LNCAP (cell line): ENCODE data around the gene ZNF516.

ENCODE experiments used
- TF ChIP-seq, protein P1 (sequence below): fragments of 450-650 bp; IDR thresholded peaks from 2 replicates; pipeline ENCODE4 v1.5.1; 2017; ENCODE audit warnings: mild to moderate bottlenecking

Gene ZNF516

GRCh38 chr18:76428396-76429261 lies 66.4 kb downstream of the ZNF516 start:
- TF ChIP-seq, protein P1, sequence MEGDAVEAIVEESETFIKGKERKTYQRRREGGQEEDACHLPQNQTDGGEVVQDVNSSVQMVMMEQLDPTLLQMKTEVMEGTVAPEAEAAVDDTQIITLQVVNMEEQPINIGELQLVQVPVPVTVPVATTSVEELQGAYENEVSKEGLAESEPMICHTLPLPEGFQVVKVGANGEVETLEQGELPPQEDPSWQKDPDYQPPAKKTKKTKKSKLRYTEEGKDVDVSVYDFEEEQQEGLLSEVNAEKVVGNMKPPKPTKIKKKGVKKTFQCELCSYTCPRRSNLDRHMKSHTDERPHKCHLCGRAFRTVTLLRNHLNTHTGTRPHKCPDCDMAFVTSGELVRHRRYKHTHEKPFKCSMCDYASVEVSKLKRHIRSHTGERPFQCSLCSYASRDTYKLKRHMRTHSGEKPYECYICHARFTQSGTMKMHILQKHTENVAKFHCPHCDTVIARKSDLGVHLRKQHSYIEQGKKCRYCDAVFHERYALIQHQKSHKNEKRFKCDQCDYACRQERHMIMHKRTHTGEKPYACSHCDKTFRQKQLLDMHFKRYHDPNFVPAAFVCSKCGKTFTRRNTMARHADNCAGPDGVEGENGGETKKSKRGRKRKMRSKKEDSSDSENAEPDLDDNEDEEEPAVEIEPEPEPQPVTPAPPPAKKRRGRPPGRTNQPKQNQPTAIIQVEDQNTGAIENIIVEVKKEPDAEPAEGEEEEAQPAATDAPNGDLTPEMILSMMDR: no peak

- TF ChIP-seq, protein P1: peak; percentile 89
Observed at GRCh38 chr18:76426737-76427305, 68.2 kb downstream of the ZNF516 start.

DNA sequence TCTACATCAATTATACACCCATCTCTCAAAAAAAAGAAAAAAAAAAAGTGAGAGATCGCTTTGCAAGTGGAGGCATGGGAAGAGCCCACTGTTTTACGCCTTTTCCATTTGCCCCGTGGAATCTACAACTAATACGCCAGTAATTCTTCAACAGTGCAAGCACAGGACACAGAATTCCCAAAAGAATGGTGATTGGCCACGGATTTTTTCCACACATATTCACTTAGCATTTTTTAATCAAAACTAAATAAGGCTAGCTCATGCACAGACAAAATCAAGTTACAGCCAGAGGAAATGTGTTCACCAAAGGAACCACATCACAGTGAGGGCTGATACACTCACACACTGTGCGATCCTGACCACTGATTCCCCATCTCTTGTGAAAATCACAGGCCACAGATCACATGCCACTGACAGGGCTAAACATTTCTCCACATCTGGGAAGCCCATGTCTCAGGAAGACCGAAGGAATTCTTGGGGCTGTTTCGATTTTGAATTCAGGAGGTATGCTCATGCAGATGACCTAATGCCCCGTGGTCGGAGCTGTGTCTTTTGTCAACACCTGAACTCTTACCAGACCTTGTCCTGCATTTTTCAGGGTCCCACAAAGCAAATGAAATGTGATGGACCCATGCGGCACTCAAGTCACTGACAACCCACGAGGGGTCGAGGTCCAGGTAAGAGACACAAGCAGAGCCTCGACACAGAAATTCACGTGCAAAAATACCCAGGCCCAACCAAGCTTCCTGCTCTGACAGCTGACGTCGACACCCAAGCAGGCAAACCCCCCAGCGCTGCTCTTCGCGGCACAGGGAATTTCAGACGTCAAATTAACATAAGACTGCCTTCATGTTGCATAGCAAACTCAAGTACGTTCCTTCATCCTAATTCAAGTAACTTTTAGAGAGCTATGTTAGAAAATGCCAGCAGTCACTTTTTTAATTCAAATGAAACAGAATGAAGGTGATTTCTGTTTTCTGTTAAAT lies 69.6 kb downstream of the ZNF516 start:
- TF ChIP-seq, protein P1: no peak

- TF ChIP-seq, protein P1: no peak
Observed at GRCh38 chr18:76422838-76423237, 72.2 kb downstream of the ZNF516 start.

DNA sequence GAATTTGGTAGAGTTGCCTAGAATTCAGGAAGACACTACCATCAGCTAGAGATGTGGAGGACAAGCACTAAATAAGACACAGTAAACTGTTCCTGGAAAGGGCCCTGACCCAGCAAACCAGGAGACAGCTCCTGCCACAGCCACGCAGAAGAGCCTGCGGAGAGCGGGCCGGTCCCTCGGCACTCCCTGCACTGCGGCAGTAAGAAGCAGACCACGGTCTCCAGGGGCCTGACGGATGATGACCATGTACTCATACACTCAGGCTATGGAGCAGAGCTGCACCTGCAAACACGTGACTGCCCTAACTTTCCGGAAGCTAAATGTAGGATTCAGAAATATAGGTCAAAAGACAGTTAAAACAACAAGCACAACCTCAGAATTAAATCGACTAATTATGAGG lies 72.9 kb downstream of the ZNF516 start:
- TF ChIP-seq, protein P1: no peak

DNA sequence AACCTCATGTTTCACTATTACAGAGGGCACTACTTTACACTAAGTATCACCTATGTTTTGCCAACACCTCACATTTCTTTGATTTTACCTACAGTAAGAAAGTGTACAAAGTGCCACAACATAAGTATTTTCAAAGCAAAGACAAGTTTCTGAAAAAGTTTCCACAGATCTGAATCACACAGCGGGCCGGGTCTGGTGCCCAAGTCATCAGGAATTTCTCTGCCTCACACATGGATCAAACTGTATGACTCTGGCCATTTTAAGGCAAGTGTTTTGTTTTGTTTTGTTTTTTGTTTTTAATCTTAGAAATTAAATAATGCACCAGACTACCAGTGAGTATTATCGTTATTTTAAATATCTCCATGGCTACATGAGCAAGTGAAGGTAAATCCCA lies 73.4 kb downstream of the ZNF516 start:
- TF ChIP-seq, protein P1: no peak
